PC-3 (cell line): ENCODE data around the gene HDAC6. TPM values are rescaled to one million over a fixed set of nuclear protein-coding genes. Genes with fewer than 3 reads are reported as not detected.
"Not testable (repeated sequence)": the region's sequence is repeated elsewhere in the genome, so short reads cannot be mapped to it uniquely, and the experiment has no call there.

Source experiments
- ATAC-seq: fragments of 200-7000 bp; cut with Tn5 transposase; 2 replicates; pipeline ENCODE4 v1.9.1; 2020; ENCODE audit warnings: mild to moderate bottlenecking, moderate library complexity
- BruUV-seq: library from RNA; stranded (reverse); fragments of 400-500 nt; replicated peaks from 2 replicates; lab custom pipeline; 2021; lab: Mats Ljungman, UMichigan
- CTCF ChIA-PET: fragments of 300-600 bp; sonication (Branson Sonifier 250); formaldehyde crosslinking; loops from one replicate; lab custom pipeline; 2022; ENCODE audit warnings: antibody characterized with exemption; lab: Charles Lee
- POLR2A ChIA-PET: fragments of 300-600 bp; sonication (Branson Sonifier 250); formaldehyde crosslinking; loops from one replicate; lab custom pipeline; 2022; ENCODE audit warnings: antibody characterized with exemption; ENCODE audit not compliant: unreplicated experiment; lab: Charles Lee
- DNase-seq: peaks from one replicate; pipeline ENCODE4 v3.0.0-alpha.2; 2015
- H2AFZ ChIP-seq: fragments of 300-600 bp; sonication (generic); 2 replicates; pipeline ENCODE4 v1.6.0; 2016; ENCODE audit warnings: antibody characterized with exemption, low read length
- H3F3A ChIP-seq: fragments of 300-600 bp; sonication (generic); one replicate; pipeline ENCODE4 v1.6.0; 2017; ENCODE audit warnings: antibody characterized with exemption, low read length, control low read depth, mild to moderate bottlenecking; ENCODE audit not compliant: unreplicated experiment
- H3K27ac ChIP-seq: fragments of 300-600 bp; sonication (generic); 2 replicates; pipeline ENCODE4 v1.5.1; 2016; ENCODE audit warnings: mild to moderate bottlenecking, low read length
- H3K27me3 ChIP-seq: fragments of 300-600 bp; sonication (generic); 2 replicates; pipeline ENCODE4 v1.6.1; 2016; ENCODE audit warnings: low read length, mixed read lengths
- H3K36me3 ChIP-seq: fragments of 300-600 bp; sonication (generic); 2 replicates; pipeline ENCODE4 v1.6.1; 2016; ENCODE audit warnings: low read depth, mixed run types, low read length, mixed read lengths
- H3K4me1 ChIP-seq: fragments of 300-600 bp; sonication (generic); 2 replicates; pipeline ENCODE4 v1.5.1; 2016; ENCODE audit warnings: low read length; ENCODE audit not compliant: insufficient read depth
- H3K4me2 ChIP-seq: fragments of 300-600 bp; sonication (generic); 2 replicates; pipeline ENCODE4 v1.6.0; 2016; ENCODE audit warnings: low read length
- H3K4me3 ChIP-seq: fragments of 300-600 bp; sonication (generic); 2 replicates; pipeline ENCODE4 v1.5.1; 2016; ENCODE audit warnings: mild to moderate bottlenecking, low read length, mixed read lengths
- H3K79me2 ChIP-seq: fragments of 300-600 bp; sonication (generic); 2 replicates; pipeline ENCODE4 v1.6.1; 2017; ENCODE audit warnings: low read length, mixed read lengths
- H3K9ac ChIP-seq: fragments of 300-600 bp; sonication (generic); 2 replicates; pipeline ENCODE4 v1.6.0; 2016; ENCODE audit warnings: mild to moderate bottlenecking, low read length
- H3K9me2 ChIP-seq: fragments of 300-600 bp; sonication (generic); replicated peaks from 2 replicates; pipeline ENCODE4 v1.6.1; 2016; ENCODE audit warnings: mixed run types, low read length, mixed read lengths
- H3K9me3 ChIP-seq: fragments of 300-600 bp; sonication (generic); 2 replicates; pipeline ENCODE4 v1.6.1; 2016; ENCODE audit warnings: low read length, mixed read lengths
- H4K20me1 ChIP-seq: fragments of 300-600 bp; sonication (generic); 2 replicates; pipeline ENCODE4 v1.6.1; 2016; ENCODE audit warnings: low read length, mixed read lengths
- CTCF ChIP-seq: fragments of 300-600 bp; sonication (generic); conservative IDR thresholded peaks from 2 replicates; pipeline ENCODE4 v1.5.1; 2017; ENCODE audit warnings: antibody characterized with exemption, low read depth, mild to moderate bottlenecking, low read length
- EZH2 ChIP-seq: fragments of 300-600 bp; sonication (generic); IDR thresholded peaks from one replicate; pipeline ENCODE4 v1.6.1; 2017; ENCODE audit warnings: antibody characterized with exemption, mild to moderate bottlenecking, low read length; ENCODE audit not compliant: unreplicated experiment
- EZH2phosphoT487 ChIP-seq: fragments of 300-600 bp; sonication (generic); IDR thresholded peaks from 2 replicates; pipeline ENCODE4 v1.6.1; 2018; ENCODE audit warnings: mild to moderate bottlenecking, antibody characterized with exemption, low read length, borderline replicate concordance
- intact Hi-C: fragments of 100-400 bp; cut with micrococcal nuclease; formaldehyde crosslinking; loops from 2 replicates; pipeline ENCODE4 v1.9.0; 2023
- total RNA-seq: library from RNA; depleted of rRNA; stranded (reverse); fragments of >200 nt; gene quantifications from 2 replicates; pipeline ENCODE4 v1.2.3, GENCODE V29; 2014

HDAC6 gene
- total RNA-seq, 1 experiment from 2014 or later: 58.0 TPM

- no peak overlapping the region for H3K4me3 ChIP-seq
- no peak overlapping the region for H3K9ac ChIP-seq
- CTCF ChIA-PET: no interaction called here
- no peaks in the 10 kb centered on the region for H3K9me3 ChIP-seq
- no peaks in the 10 kb centered on the region for H3F3A ChIP-seq
- no peaks in the 10 kb centered on the region for H3K27me3 ChIP-seq
- H3K4me1 ChIP-seq: no peaks in the 10 kb centered on the region
- intact Hi-C loops: no loop called here
- H4K20me1 ChIP-seq: no peaks in the 10 kb centered on the region
- H3K27ac ChIP-seq: no peak overlapping the region
- DNase-seq (no peak), ATAC-seq (no peak)
- no peaks in the 10 kb centered on the region for H3K36me3 ChIP-seq
- BruUV-seq: no TSS peak
- no peaks in the 10 kb centered on the region for H3K79me2 ChIP-seq
- POLR2A ChIA-PET: no interaction called here
- H3K4me2 ChIP-seq: no peak overlapping the region
- H2AFZ ChIP-seq: no peak overlapping the region
- no peaks in the 10 kb centered on the region for H3K9me2 ChIP-seq
- TF ChIP-seq EZH2 (no peak), CTCF (no peak), EZH2phosphoT487 (no peak)
Observed at GRCh38 chrX:48816014-48816810, 14.3 kb downstream of the HDAC6 start.

DNA sequence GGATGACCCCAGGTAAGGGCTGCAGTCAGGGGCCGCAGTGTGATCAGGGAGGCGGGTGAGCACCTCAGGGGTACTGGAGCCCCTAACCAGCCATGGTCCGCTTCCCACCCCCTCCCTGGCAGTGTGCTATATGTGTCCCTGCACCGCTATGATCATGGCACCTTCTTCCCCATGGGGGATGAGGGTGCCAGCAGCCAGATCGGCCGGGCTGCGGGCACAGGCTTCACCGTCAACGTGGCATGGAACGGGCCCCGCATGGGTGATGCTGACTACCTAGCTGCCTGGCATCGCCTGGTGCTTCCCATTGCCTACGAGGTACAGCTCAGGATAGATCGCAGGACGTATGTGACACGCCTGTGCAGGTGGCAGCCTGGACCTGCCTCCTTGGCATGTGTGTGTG lies 16.2 kb downstream of the HDAC6 start:
- ATAC-seq: no peak
- Histone ChIP-seq H3K9me3 (no peaks in the 10 kb centered on the region), H3K4me1 (no peaks in the 10 kb centered on the region), H3K4me2 (no peak overlapping the region), H2AFZ (no peak overlapping the region), H3K9me2 (no peaks in the 10 kb centered on the region), H3K27ac (no peak overlapping the region), H3K27me3 (no peaks in the 10 kb centered on the region), H3K79me2 (no peaks in the 10 kb centered on the region), H3K4me3 (no peak overlapping the region), H3K36me3 (no peaks in the 10 kb centered on the region), H3F3A (no peaks in the 10 kb centered on the region), H4K20me1 (no peaks in the 10 kb centered on the region), H3K9ac (no peak overlapping the region)
- intact Hi-C loops: no loop called here
- CTCF ChIA-PET: no interaction called here
- POLR2A ChIA-PET: no interaction called here
- BruUV-seq: no TSS peak
- DNase-seq: no peak
- TF ChIP-seq EZH2: no peak
- TF ChIP-seq CTCF: no peak
- TF ChIP-seq EZH2phosphoT487: no peak

DNA sequence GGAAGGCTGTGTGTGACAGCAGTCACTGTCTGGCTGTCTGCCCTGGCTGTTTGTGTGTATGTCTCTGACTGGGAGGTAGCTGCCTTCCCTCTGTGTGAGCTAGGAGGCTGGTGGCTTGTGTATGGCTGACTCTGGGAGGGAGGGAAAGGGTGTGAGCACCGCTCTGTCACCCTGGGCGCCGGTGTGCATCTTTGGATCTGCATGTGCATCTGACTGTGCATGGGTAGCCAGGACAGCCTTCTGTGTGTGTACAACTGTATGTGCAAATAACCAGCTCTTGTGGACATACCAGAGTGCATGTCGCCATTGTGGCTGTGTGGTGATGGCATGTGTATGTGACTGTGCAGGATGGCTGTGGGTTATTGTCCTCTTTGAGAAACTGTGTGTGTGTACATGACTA lies 17.0 kb downstream of the HDAC6 start:
- no peaks in the 10 kb centered on the region for H4K20me1 ChIP-seq
- no peak overlapping the region for H3K27ac ChIP-seq
- no peak for DNase-seq
- no TSS peak for BruUV-seq
- ATAC-seq: no peak
- no peaks in the 10 kb centered on the region for H3K36me3 ChIP-seq
- H2AFZ ChIP-seq: no peak overlapping the region
- H3K9me2 ChIP-seq: no peaks in the 10 kb centered on the region
- no peaks in the 10 kb centered on the region for H3F3A ChIP-seq
- no peaks in the 10 kb centered on the region for H3K9me3 ChIP-seq
- ChIA-PET CTCF (no interaction called here), POLR2A (no interaction called here)
- no peaks in the 10 kb centered on the region for H3K27me3 ChIP-seq
- H3K4me3 ChIP-seq: no peak overlapping the region
- no peaks in the 10 kb centered on the region for H3K79me2 ChIP-seq
- no peaks in the 10 kb centered on the region for H3K4me1 ChIP-seq
- no peak for TF ChIP-seq EZH2
- no peak for TF ChIP-seq EZH2phosphoT487
- no peak for TF ChIP-seq CTCF
- intact Hi-C loops: no loop called here
- no peak overlapping the region for H3K4me2 ChIP-seq
- no peak overlapping the region for H3K9ac ChIP-seq

GRCh38 chrX:48819394-48819793 lies 17.5 kb downstream of the HDAC6 start:
- intact Hi-C loops, H3K36me3 ChIP-seq, CTCF ChIA-PET: not testable (repeated sequence)

More at GRCh38 chrX:48819394-48819793, 17.5 kb downstream of the HDAC6 start:
- H3K4me2 ChIP-seq, H3K9me2 ChIP-seq, ATAC-seq, DNase-seq, BruUV-seq, H3F3A ChIP-seq, POLR2A ChIA-PET, H3K79me2 ChIP-seq, H4K20me1 ChIP-seq, H3K9ac ChIP-seq, H3K27me3 ChIP-seq, H3K4me3 ChIP-seq, H2AFZ ChIP-seq, H3K9me3 ChIP-seq, H3K4me1 ChIP-seq, H3K27ac ChIP-seq: not testable (repeated sequence)
